GM10847 (cell line): ENCODE data around the gene NDUFS8.

Experiments used
- POLR2A ChIP-seq: IDR thresholded peaks from 2 replicates; pipeline ENCODE4 v1.6.1; 2011; ENCODE audit not compliant: insufficient read length; ENCODE audit errors: extremely low read depth

NDUFS8 gene

GRCh38 chr11:68006606-68007166 is 23.8 kb upstream of the NDUFS8 start:
- no peak for TF ChIP-seq POLR2A

GRCh38 chr11:68007498-68008380 is 22.7 kb upstream of the NDUFS8 start:
- no peak for TF ChIP-seq POLR2A

GRCh38 chr11:68008381-68009337 is 21.8 kb upstream of the NDUFS8 start:
- no peak for TF ChIP-seq POLR2A

DNA sequence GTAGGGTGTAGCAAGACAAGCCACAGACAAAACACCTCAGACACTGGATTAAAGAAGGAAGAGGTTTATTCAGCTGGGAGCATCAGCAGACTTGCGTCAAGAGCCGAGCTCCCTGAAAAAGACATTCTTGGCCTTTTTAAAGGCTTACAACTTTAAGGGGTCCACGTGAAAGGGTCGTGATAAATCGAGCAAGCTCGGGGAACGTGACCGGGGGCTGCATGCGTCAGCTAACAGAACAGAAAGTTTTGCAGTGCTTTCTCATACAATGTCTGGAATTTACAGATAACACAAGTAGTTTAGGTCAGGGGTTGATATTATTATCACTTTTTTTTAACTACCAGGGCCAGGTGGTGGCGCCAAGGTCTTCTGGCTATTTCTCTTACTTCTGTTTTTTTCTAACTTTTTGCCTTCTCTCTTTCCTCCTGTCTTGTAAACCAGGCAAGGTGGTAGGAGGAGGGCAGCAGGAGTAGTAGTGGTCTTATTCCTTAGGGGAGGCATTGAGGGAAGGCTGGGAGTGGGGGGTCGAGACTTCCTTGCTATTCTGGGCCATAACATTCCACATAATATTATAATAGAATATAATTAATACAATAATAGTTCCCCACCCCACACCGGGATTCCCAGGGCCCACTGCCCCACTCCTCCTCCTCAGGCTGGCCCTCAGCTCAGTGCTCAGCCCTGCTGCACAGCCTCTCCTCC is 20.9 kb upstream of the NDUFS8 start:
- no peak for TF ChIP-seq POLR2A

- TF ChIP-seq POLR2A = no peak
Measured at GRCh38 chr11:68010090-68011041, 20.1 kb upstream of the NDUFS8 start, which contains the start of gene ALDH3B1. TSS of gene ALDH3B1 (plus strand) at chr11:68010327. CDS start at chr11:68015298, 4,971 bp downstream.

DNA sequence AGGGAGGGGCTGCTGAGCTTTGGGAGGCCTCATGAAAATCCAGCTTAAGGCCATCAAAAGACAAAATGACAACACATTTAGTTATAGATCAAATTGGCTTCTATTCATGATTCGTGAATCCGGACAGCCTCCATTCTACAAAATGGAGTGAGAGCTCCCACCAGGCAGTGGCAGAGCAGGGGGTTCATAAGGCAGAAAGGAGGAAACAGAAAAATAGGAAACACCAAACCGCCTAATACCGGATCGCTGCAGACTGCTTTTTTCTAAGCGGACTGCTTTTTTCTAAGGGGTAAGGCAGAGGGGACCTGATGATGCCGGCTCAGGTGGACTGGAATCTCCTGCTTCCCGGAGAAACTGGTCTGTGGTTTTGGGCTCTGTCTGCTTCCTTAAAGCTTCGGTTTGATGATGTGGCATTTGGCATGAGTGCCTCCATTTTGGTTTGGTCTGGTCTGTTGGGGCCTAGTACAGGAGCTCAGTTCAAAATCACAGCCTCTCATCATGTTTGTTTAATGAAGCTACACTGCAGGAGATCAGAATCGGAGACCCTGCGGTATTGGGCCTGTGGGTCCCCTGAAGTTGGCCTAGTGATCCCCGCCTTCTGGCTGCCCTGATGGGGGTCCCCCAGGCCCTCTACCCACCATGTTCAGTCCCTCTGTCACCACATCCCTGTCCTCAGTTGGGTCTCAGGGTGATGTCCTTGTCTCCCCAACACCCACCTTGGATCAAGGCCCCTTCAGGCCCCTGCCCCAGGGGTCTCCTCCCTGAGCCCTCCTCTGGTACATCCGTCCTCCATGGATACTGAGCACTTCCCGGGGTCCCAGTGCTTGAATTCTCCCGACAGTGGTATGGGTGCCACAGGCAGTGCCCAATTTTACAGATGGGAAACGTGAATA is 19.2 kb upstream of the NDUFS8 start:
- no peak for TF ChIP-seq POLR2A

GRCh38 chr11:68012044-68012842 is 18.2 kb upstream of the NDUFS8 start:
- TF ChIP-seq POLR2A = no peak

DNA sequence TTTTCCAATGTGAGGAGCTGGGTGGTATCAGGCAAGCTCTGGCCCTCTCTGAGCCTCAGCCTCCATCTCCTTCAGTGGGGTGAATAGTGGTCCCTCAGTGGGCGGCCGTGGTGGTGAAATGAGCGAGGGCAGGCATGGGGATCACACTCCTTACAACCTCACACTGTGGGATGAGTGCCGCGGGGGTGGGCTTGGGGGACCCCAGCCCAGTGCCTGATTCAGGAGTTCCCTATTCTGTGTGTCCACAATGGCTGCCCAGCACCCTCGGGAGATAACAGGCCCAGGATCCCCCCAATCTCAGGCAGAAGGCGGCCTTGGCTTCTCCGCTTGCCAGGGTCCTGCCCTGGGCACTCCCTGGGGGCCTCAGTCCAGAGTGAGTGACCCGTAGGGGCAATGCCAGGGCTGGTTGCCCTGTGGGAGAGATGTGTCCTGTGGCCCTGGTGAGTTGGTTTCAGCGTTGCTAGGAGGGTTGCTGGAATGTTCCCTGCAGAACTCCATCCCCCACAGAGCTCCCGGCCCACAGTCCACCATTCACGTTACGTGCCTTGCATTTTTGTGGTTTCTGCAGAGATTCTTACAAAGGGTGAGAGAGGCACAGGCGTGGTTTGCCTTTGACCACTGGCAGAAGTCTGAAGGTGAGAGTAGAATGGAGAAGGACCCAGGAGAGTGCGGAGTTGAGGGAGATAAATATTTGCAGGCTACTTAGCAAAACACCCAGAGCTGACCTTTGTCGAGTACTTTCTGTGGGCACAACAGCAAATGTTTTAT is 17.5 kb upstream of the NDUFS8 start:
- no peak for TF ChIP-seq POLR2A

- no peak for TF ChIP-seq POLR2A
Measured at GRCh38 chr11:68013611-68014156, 16.8 kb upstream of the NDUFS8 start.

DNA sequence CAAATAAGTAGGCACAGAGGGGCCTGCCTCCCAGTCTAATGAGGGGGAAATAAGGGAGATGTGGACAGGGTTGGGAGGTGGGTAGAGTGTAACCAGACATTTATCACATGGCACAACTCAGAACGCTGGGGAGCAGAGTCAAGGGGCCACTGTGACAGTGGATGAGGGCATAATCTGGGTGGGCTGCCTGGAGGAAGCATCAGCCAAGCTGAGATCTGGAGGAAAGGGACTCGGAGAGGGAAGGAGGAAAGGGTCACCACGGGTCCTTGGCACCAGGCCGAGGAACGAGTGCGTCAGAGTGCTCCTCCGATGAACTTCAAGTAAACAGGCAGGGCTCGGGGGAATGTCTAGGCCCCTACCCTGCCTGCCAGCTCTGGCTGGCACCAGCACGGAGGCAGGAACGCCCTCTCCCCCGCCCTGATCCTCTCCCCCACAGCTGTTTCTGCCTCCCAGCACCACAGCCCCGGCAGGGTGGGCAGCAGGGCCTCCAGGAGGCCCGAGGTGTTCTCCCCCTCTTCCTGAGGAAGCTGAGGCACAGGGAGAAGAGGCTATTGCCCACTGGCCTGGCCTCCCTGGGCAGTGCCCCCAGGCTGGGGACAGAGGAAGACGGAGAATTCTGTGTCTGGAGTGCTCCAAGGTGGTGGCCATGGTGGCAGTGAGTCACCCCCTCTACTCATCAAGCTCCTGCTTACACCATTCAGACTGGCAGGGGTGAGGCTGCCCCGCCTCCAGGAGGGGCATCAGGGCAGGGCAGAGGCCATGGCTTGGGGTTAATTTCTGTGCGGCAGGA is 16.1 kb upstream of the NDUFS8 start:
- TF ChIP-seq POLR2A = no peak
